Activated B cell treated with CpG ODN at 0.5 μM for 24 hours (primary cell): ENCODE data around the gene RYR2. TPM values are rescaled to one million over a fixed set of nuclear protein-coding genes. Genes with fewer than 3 reads are reported as not detected.

ENCODE experiments used
- ATAC-seq: fragments of 200-7000 bp; cut with Tn5 transposase; one replicate; pipeline ENCODE4 v1.10.0; 2021; ENCODE audit warnings: low read depth, mild to moderate bottlenecking, moderate library complexity
- CTCF ChIA-PET: fragments of 350-600 bp; sonication (Branson Sonifier 250); formaldehyde crosslinking; loops from one replicate; lab custom pipeline; 2021; ENCODE audit warnings: antibody characterized with exemption; lab: Charles Lee
- POLR2A ChIA-PET: fragments of 350-600 bp; sonication (Branson Sonifier 250); formaldehyde crosslinking; loops from one replicate; lab custom pipeline; 2021; ENCODE audit warnings: antibody characterized with exemption; lab: Charles Lee
- DNase-seq: peaks from one replicate; pipeline ENCODE4 v3.0.0; 2022
- H3K27ac Mint-ChIP-seq: one replicate; pipeline ENCODE4 v1.8.0; 2020; ENCODE audit warnings: mixed read lengths
- H3K27me3 Mint-ChIP-seq: one replicate; pipeline ENCODE4 v1.8.0; 2021; ENCODE audit warnings: mixed read lengths
- H3K36me3 Mint-ChIP-seq: one replicate; pipeline ENCODE4 v1.8.0; 2021; ENCODE audit warnings: low read depth, mixed read lengths
- H3K4me1 Mint-ChIP-seq: one replicate; pipeline ENCODE4 v1.8.0; 2021; ENCODE audit warnings: mixed read lengths
- H3K4me3 Mint-ChIP-seq: one replicate; pipeline ENCODE4 v1.8.0; 2020; ENCODE audit warnings: mild to moderate bottlenecking, mixed read lengths
- H3K9me3 Mint-ChIP-seq: one replicate; pipeline ENCODE4 v1.8.0; 2020; ENCODE audit warnings: mixed read lengths
- CTCF ChIP-seq: fragments of 200-600 bp; IDR thresholded peaks from one replicate; pipeline ENCODE4 v1.8.0; 2022; ENCODE audit warnings: antibody characterized with exemption, mild to moderate bottlenecking
- intact Hi-C: fragments of 100-400 bp; cut with micrococcal nuclease; formaldehyde crosslinking; loops from one replicate; pipeline ENCODE4 v1.15.1; 2024
- total RNA-seq: library from RNA; stranded (reverse); gene quantifications from 2 replicates; pipeline ENCODE4 v1.2.3, GENCODE V29; 2022

The RYR2 gene
- total RNA-seq, 1 donor from 2014 or later = not detected

- intact Hi-C loops = no loop called here
- DNase-seq = no peak
- ChIA-PET CTCF (no interaction called here), POLR2A (no interaction called here)
- no peak overlapping the region for H3K27ac Mint-ChIP-seq
- H3K36me3 Mint-ChIP-seq = no peaks in the 10 kb centered on the region
- H3K4me1 Mint-ChIP-seq = no peaks in the 10 kb centered on the region
- no peaks in the 10 kb centered on the region for H3K27me3 Mint-ChIP-seq
- no peak for TF ChIP-seq CTCF
- ATAC-seq = no peak
- H3K9me3 Mint-ChIP-seq = peaks cover 6% of the 10 kb centered on the region
- H3K4me3 Mint-ChIP-seq = no peak overlapping the region
Observed at GRCh38 chr1:237763751-237764150, 721.8 kb downstream of the RYR2 start.

- ATAC-seq (no peak), DNase-seq (no peak)
- ChIA-PET CTCF (no interaction called here), POLR2A (no interaction called here)
- Mint-ChIP-seq H3K27me3 (no peaks in the 10 kb centered on the region), H3K4me3 (no peak overlapping the region), H3K4me1 (no peaks in the 10 kb centered on the region), H3K27ac (no peak overlapping the region), H3K36me3 (no peaks in the 10 kb centered on the region), H3K9me3 (no peaks in the 10 kb centered on the region)
- intact Hi-C loops = no loop called here
- no peak for TF ChIP-seq CTCF
Observed at GRCh38 chr1:237769916-237770315, 727.9 kb downstream of the RYR2 start.

GRCh38 chr1:237772009-237772408, 730.0 kb downstream of the RYR2 start:
- Mint-ChIP-seq H3K27me3 (no peaks in the 10 kb centered on the region), H3K9me3 (no peaks in the 10 kb centered on the region), H3K4me3 (no peak overlapping the region), H3K36me3 (no peaks in the 10 kb centered on the region), H3K4me1 (no peaks in the 10 kb centered on the region), H3K27ac (no peak overlapping the region)
- CTCF ChIA-PET = no interaction called here
- intact Hi-C loops = no loop called here
- no peak for DNase-seq
- no peak for TF ChIP-seq CTCF
- ATAC-seq = no peak
- POLR2A ChIA-PET = no interaction called here

- Mint-ChIP-seq H3K27ac (no peak overlapping the region), H3K27me3 (no peaks in the 10 kb centered on the region), H3K36me3 (no peaks in the 10 kb centered on the region), H3K9me3 (no peaks in the 10 kb centered on the region), H3K4me1 (no peaks in the 10 kb centered on the region), H3K4me3 (no peak overlapping the region)
- POLR2A ChIA-PET = no interaction called here
- intact Hi-C loops = no loop called here
- CTCF ChIA-PET = no interaction called here
- ATAC-seq = no peak
- no peak for DNase-seq
- no peak for TF ChIP-seq CTCF
Observed at GRCh38 chr1:237774246-237774645, 732.3 kb downstream of the RYR2 start.

GRCh38 chr1:237779356-237779755, 737.4 kb downstream of the RYR2 start:
- ChIA-PET POLR2A (no interaction called here), CTCF (no interaction called here)
- no peaks in the 10 kb centered on the region for H3K4me1 Mint-ChIP-seq
- ATAC-seq (no peak), DNase-seq (no peak)
- no peaks in the 10 kb centered on the region for H3K36me3 Mint-ChIP-seq
- no peak overlapping the region for H3K4me3 Mint-ChIP-seq
- intact Hi-C loops = no loop called here
- no peak for TF ChIP-seq CTCF
- no peak overlapping the region for H3K27ac Mint-ChIP-seq
- H3K27me3 Mint-ChIP-seq = no peaks in the 10 kb centered on the region
- peaks cover 2% of the 10 kb centered on the region for H3K9me3 Mint-ChIP-seq
